ENCODE results near the gene KCNJ6.

DNA sequence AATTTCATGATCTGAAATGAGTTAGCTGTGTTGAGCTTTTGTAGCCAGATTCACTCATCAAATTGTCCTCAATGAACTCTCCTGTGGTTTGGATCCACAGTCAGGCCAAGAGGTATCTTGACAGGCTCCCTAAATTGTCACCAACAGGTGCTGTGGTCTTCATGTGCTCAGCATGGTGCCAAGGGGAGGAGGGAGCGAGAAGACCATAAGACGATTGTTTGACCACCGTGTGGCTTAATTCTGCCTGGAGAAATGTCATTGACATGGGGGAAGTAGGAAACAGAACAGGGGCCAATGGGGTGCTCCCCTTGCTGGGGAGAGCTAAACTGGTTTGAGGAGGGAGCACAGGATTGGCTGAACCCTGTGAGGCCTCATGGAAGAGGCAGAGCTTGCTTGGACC is 219.3 kb downstream of the KCNJ6 start:
- TF ChIP-seq, protein P1, sequence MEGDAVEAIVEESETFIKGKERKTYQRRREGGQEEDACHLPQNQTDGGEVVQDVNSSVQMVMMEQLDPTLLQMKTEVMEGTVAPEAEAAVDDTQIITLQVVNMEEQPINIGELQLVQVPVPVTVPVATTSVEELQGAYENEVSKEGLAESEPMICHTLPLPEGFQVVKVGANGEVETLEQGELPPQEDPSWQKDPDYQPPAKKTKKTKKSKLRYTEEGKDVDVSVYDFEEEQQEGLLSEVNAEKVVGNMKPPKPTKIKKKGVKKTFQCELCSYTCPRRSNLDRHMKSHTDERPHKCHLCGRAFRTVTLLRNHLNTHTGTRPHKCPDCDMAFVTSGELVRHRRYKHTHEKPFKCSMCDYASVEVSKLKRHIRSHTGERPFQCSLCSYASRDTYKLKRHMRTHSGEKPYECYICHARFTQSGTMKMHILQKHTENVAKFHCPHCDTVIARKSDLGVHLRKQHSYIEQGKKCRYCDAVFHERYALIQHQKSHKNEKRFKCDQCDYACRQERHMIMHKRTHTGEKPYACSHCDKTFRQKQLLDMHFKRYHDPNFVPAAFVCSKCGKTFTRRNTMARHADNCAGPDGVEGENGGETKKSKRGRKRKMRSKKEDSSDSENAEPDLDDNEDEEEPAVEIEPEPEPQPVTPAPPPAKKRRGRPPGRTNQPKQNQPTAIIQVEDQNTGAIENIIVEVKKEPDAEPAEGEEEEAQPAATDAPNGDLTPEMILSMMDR (IDR thresholded peaks at IDR 0.05; ENCODE audit: insufficient read depth, low read length, poor library complexity, severe bottlenecking) = no peak
- TF ChIP-seq EZH2phosphoT487 (conservative IDR thresholded peaks at IDR 0.05; ENCODE audit: low read length) = no peak

Measured in SU-DHL-6 (cell line).